Prostate gland (tissue), 2 donors: Measurements from ENCODE around the gene GALNT3.

Source experiments
- POLR2A ChIP-seq: fragments of 450-650 bp; IDR thresholded peaks from one replicate; pipeline ENCODE4 v1.6.1; 2016; ENCODE audit warnings: antibody characterized with exemption, mild to moderate bottlenecking
- POLR2AphosphoS5 ChIP-seq: sonication (generic); formaldehyde crosslinking; IDR thresholded peaks from one replicate; pipeline ENCODE4 v1.6.1; 2017; ENCODE audit warnings: antibody characterized with exemption
- TF ChIP-seq, protein P1 (sequence below), 4 experiments: fragments of 200-600 bp in 2 of 4; fragments of 450-650 bp in 2 of 4; sonication (generic) in 2 of 4; IDR thresholded peaks; 1 replicate in 3 of 4; 2 replicates in 1 of 4; pipeline ENCODE4 v1.5.1; 2016 to 2019; ENCODE audit warnings: antibody characterized with exemption in 4 of 4, mild to moderate bottlenecking in 2 of 4, moderate library complexity in 2 of 4

DNA sequence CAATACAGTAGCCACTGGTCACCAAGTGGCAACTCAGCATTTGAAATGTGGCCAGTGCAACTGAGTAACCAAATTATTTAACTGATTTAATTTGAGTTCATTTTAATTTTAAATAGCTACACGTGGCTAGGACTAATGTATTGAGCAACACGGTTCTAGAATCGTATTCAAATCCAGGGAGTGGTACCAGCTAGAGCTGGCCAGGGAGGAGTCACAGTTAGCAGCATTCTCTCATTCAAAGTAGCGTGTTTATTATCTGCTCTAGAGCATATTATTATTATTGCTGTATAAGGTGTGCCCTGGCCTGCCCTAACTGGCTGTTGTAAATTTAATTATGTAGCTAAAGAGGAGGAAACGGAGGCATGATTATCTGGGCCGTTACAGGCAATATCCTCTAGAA, 92.9 kb downstream of the GALNT3 start:
- TF ChIP-seq, protein P1, sequence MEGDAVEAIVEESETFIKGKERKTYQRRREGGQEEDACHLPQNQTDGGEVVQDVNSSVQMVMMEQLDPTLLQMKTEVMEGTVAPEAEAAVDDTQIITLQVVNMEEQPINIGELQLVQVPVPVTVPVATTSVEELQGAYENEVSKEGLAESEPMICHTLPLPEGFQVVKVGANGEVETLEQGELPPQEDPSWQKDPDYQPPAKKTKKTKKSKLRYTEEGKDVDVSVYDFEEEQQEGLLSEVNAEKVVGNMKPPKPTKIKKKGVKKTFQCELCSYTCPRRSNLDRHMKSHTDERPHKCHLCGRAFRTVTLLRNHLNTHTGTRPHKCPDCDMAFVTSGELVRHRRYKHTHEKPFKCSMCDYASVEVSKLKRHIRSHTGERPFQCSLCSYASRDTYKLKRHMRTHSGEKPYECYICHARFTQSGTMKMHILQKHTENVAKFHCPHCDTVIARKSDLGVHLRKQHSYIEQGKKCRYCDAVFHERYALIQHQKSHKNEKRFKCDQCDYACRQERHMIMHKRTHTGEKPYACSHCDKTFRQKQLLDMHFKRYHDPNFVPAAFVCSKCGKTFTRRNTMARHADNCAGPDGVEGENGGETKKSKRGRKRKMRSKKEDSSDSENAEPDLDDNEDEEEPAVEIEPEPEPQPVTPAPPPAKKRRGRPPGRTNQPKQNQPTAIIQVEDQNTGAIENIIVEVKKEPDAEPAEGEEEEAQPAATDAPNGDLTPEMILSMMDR (IDR thresholded peaks at IDR 0.05): no peak
- TF ChIP-seq POLR2AphosphoS5 (no peak), POLR2A (no peak)
